A673 (cell line): Measurements from ENCODE around the gene MAPK4.

ENCODE experiments used
- CTCF ChIP-seq: fragments of 300-800, 200-600 bp; sonication (generic); conservative IDR thresholded peaks from 2 replicates; pipeline ENCODE4 v1.5.1; 2017; ENCODE audit warnings: low read depth, mild to moderate bottlenecking, antibody characterized with exemption, low read length, moderate library complexity, mixed read lengths
- EZH2 ChIP-seq: fragments of 200-600 bp; sonication (generic); IDR thresholded peaks from 2 replicates; pipeline ENCODE4 v1.6.1; 2017; ENCODE audit warnings: borderline replicate concordance, low read depth, mild to moderate bottlenecking, mixed read lengths, antibody characterized with exemption, low read length; ENCODE audit not compliant: poor library complexity, severe bottlenecking

DNA sequence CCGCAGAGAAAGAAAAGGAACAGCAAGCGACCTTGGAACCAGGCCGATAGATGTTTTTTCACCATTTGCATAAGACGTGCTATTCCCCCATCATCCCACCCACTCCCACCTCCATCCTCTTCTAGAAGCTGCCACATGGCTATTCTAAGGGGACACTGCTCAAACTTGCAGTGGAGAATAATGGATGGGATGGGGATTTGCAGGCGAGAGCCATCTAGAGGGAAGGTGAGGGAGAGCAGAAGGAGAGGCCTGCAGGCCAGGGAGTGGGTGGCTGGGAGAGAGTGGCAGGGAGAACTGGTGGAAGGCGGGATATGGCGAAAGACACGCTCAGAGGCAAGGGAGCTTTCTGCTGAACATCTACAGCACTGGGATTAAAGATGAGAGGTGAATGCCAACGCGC, 84.9 kb downstream of the MAPK4 start:
- TF ChIP-seq CTCF: peak; percentile 44
- TF ChIP-seq EZH2: no peak
